HL-60 (cell line): ENCODE data around the gene TRAPPC1.

ENCODE experiments used
- CTCF ChIP-seq: IDR thresholded peaks from one replicate; pipeline ENCODE4 v1.5.1; 2011; ENCODE audit warnings: low read length, control low read depth, inconsistent platforms; ENCODE audit not compliant: insufficient read depth
- POLR2AphosphoS5 ChIP-seq: IDR thresholded peaks from 2 replicates; pipeline ENCODE4 v1.6.1; 2012; ENCODE audit warnings: low read depth

DNA sequence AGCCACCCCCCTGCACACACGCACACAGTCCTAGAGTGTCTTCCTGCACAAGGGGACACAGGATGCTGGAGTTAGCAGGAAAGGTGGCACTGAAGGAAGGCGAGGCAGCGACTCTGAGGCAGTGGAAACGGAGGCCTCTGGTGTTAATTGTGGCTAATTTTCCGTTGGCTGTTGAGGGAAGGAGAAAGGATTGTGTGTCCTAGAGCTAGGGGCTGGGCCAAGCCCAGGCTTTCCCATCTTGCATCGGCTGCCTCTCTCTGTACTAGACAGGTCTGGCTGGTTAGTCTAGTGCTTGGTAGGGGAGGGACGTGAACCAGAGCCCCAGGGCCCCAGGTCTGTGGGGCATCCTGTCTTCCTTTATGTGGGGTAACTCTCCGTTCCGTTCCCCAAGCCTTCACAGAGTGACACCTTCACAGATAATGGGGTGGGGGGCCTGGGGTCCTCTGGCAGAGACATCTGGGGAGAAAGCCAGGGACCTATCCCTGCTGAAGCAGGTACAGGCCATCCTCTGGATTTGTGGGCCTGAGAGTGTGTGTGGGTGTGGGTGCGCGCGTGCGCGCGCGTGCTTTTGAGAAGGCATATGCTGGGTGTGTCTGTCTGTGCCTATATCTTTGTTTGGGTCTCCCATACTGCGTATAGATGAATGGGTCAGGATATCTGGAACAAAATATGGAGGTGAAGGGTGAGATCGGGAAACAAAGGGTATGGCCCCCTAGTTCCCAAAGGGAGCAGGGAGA lies 43.4 kb downstream of the TRAPPC1 start, which contains the start of gene CHD3:
- TF ChIP-seq CTCF (no peak), POLR2AphosphoS5 (no peak)
